SU-DHL-6 (cell line): ENCODE results near the gene CABP4.

Experiments used
- H2AFZ ChIP-seq: fragments of 200-600 bp; sonication (generic); 2 replicates; pipeline ENCODE4 v1.6.1; 2014; ENCODE audit warnings: low read depth, mild to moderate bottlenecking, moderate library complexity, mixed read lengths, antibody characterized with exemption, low read length; ENCODE audit not compliant: severe bottlenecking
- H3F3A ChIP-seq: fragments of 200-600 bp; shearing (Covaris generic); 2 replicates; pipeline ENCODE4 v1.6.0; 2016; ENCODE audit warnings: antibody characterized with exemption, mild to moderate bottlenecking; ENCODE audit not compliant: insufficient read depth
- H3K27ac ChIP-seq: fragments of 200-600 bp; sonication (generic); 2 replicates; pipeline ENCODE4 v1.5.1; 2016; ENCODE audit warnings: low read depth, mild to moderate bottlenecking, low read length, moderate library complexity, mixed read lengths
- H3K27me3 ChIP-seq: fragments of 200-600 bp; sonication (generic), shearing (Covaris generic); 2 replicates; pipeline ENCODE4 v1.6.0; 2014; ENCODE audit warnings: mild to moderate bottlenecking, low read length
- H3K36me3 ChIP-seq: fragments of 200-600 bp; sonication (generic); 2 replicates; pipeline ENCODE4 v1.6.1; 2014; ENCODE audit warnings: mild to moderate bottlenecking, low read length, mixed read lengths
- H3K4me2 ChIP-seq: fragments of 300-600, 200-600 bp; shearing (Covaris generic), sonication (generic); 2 replicates; pipeline ENCODE4 v1.6.0; 2014; ENCODE audit warnings: low read length, low read depth, mild to moderate bottlenecking; ENCODE audit not compliant: poor library complexity, severe bottlenecking
- H3K4me3 ChIP-seq: fragments of 200-600 bp; sonication (generic); 2 replicates; pipeline ENCODE4 v1.5.1; 2014; ENCODE audit warnings: antibody characterized with exemption, low read length, mild to moderate bottlenecking, mixed read lengths; ENCODE audit not compliant: insufficient read depth, poor library complexity, severe bottlenecking
- H3K79me2 ChIP-seq: fragments of 200-600 bp; sonication (generic); 2 replicates; pipeline ENCODE4 v1.6.1; 2014; ENCODE audit warnings: mild to moderate bottlenecking, low read length, moderate library complexity; ENCODE audit not compliant: insufficient read depth
- H3K9ac ChIP-seq: fragments of 200-600 bp; sonication (generic); 2 replicates; pipeline ENCODE4 v1.7.0; 2014; ENCODE audit warnings: mild to moderate bottlenecking, low read length
- H3K9me2 ChIP-seq: fragments of 200-600 bp; sonication (generic); replicated peaks from 2 replicates; pipeline ENCODE4 v1.6.1; 2014; ENCODE audit warnings: low read length; ENCODE audit not compliant: insufficient read depth
- H3K9me3 ChIP-seq: fragments of 200-600 bp; sonication (generic); 2 replicates; pipeline ENCODE4 v1.6.1; 2014; ENCODE audit warnings: low read length, mixed read lengths; ENCODE audit not compliant: insufficient read depth
- H4K20me1 ChIP-seq: fragments of 200-600 bp; sonication (generic); 2 replicates; pipeline ENCODE4 v1.6.1; 2014; ENCODE audit warnings: low read depth, mild to moderate bottlenecking, antibody characterized with exemption, low read length, moderate library complexity, mixed read lengths
- EZH2phosphoT487 ChIP-seq: fragments of 200-600 bp; sonication (generic), shearing (Covaris generic); conservative IDR thresholded peaks from 2 replicates; pipeline ENCODE4 v1.6.1; 2018; ENCODE audit warnings: mild to moderate bottlenecking, antibody characterized with exemption, low read length, moderate library complexity, mixed read lengths
- TF ChIP-seq, protein P1 (sequence below): fragments of 200-600 bp; sonication (generic); IDR thresholded peaks from one replicate; pipeline ENCODE4 v1.5.1; 2017; ENCODE audit warnings: antibody characterized with exemption, mild to moderate bottlenecking, low read length, moderate library complexity; ENCODE audit not compliant: insufficient read depth, poor library complexity, severe bottlenecking

CABP4 gene

DNA sequence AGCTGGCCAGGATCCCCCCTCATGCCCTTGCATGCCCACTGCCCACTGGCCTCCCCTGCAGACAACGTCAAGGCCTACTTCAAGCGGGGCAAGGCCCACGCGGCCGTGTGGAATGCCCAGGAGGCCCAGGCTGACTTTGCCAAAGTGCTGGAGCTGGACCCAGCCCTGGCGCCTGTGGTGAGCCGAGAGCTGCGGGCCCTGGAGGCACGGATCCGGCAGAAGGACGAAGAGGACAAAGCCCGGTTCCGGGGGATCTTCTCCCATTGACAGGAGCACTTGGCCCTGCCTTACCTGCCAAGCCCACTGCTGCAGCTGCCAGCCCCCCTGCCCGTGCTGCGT is 35.5 kb downstream of the CABP4 start:
- Histone ChIP-seq H3K4me3 (no peak overlapping the region), H3K9me3 (no peaks in the 10 kb centered on the region), H3K36me3 (no peaks in the 10 kb centered on the region), H3K27me3 (no peaks in the 10 kb centered on the region), H2AFZ (no peak overlapping the region), H3K79me2 (peaks cover 10% of the 10 kb centered on the region), H3K4me2 (no peak overlapping the region), H3K27ac (no peak overlapping the region), H4K20me1 (no peaks in the 10 kb centered on the region), H3K9me2 (no peaks in the 10 kb centered on the region), H3F3A (no peaks in the 10 kb centered on the region), H3K9ac (no peak overlapping the region)
- TF ChIP-seq, protein P1, sequence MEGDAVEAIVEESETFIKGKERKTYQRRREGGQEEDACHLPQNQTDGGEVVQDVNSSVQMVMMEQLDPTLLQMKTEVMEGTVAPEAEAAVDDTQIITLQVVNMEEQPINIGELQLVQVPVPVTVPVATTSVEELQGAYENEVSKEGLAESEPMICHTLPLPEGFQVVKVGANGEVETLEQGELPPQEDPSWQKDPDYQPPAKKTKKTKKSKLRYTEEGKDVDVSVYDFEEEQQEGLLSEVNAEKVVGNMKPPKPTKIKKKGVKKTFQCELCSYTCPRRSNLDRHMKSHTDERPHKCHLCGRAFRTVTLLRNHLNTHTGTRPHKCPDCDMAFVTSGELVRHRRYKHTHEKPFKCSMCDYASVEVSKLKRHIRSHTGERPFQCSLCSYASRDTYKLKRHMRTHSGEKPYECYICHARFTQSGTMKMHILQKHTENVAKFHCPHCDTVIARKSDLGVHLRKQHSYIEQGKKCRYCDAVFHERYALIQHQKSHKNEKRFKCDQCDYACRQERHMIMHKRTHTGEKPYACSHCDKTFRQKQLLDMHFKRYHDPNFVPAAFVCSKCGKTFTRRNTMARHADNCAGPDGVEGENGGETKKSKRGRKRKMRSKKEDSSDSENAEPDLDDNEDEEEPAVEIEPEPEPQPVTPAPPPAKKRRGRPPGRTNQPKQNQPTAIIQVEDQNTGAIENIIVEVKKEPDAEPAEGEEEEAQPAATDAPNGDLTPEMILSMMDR, result no peak
- TF ChIP-seq EZH2phosphoT487, result no peak

DNA sequence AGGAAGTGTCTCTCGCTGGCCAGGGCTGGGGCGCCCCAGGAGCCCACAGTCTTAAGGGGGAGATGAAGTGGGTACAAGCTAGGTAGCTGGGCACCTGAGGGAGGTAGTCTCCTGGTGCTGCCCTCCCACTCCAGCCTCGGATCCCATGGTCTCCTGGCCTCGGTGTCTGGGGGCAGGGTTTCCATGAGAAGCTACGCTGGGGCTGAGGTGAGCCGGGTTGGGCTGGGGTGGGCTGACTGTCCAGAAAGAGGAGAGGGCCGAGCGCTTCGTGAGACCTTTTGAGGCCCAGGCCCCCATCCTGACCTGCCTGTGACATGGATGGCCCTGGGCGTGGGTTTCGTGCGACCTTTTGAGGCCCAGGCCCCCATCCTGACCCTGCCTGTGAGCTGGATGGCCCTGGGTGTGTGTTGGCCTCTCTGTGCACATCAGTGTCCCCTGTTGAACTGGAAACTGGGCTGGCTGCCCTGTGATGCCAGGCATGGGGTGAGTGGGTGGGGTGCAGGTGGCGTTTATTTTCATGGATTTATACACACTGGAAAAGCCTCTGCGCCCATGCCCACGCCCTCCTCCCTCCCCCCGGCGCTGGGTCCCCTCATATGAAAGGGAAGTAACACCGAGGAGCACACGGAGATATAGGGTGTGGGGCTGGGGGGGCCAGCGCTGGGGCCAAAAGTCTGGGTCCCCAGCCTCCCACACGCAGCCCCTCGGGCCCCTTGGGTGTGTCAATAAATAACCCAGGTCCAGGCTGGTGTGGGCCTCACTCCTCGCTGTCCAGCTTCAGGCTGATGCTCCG is 36.3 kb downstream of the CABP4 start:
- H3K9ac ChIP-seq, result no peak overlapping the region
- no peaks in the 10 kb centered on the region for H3K27me3 ChIP-seq
- no peaks in the 10 kb centered on the region for H3K9me2 ChIP-seq
- TF ChIP-seq, protein P1, result no peak
- TF ChIP-seq EZH2phosphoT487, result no peak
- peaks cover 5% of the 10 kb centered on the region for H3K79me2 ChIP-seq
- H3K27ac ChIP-seq, result no peak overlapping the region
- no peaks in the 10 kb centered on the region for H3K9me3 ChIP-seq
- no peaks in the 10 kb centered on the region for H3K36me3 ChIP-seq
- no peaks in the 10 kb centered on the region for H3F3A ChIP-seq
- H3K4me3 ChIP-seq, result no peak overlapping the region
- no peak overlapping the region for H2AFZ ChIP-seq
- H4K20me1 ChIP-seq, result no peaks in the 10 kb centered on the region
- H3K4me2 ChIP-seq, result no peak overlapping the region

DNA sequence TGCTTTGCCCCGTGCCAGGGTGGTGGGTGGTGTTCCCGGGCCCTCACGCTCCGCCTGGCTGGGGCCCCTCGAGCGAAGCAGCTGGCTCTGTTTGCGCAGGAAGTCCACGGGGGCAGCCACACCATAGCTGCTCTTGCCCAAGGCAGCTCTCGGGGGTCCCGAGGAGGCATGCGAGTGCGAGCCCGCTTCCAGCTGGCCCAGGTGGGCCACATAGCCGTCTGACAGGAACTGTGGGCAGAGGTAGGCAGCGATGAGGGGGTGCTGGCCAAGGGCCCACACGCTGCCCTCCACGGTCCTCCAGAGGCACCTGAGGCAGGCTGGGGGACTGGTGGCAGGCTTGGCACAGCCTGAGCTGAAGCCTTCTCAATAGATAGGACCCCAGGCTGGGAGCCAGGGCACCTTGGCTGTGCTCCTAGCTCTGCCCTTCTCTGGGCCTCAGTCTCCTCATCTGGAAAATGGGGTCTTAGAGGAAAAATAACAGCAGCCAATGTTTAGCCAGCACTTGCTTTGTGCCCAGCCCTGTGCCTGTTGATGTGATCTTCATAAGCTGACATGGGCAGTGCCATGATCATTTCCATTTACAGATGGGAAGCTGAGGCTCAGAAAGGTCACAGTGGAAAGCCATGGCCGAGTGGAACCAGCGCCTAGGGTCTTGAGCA is 37.0 kb downstream of the CABP4 start:
- Histone ChIP-seq H3K4me3 (no peak overlapping the region), H3K27me3 (no peaks in the 10 kb centered on the region), H3K27ac (no peak overlapping the region), H3K79me2 (no peaks in the 10 kb centered on the region), H3K9ac (no peak overlapping the region), H3F3A (no peaks in the 10 kb centered on the region), H3K4me2 (no peak overlapping the region), H3K36me3 (no peaks in the 10 kb centered on the region), H4K20me1 (no peaks in the 10 kb centered on the region), H3K9me3 (no peaks in the 10 kb centered on the region), H2AFZ (no peak overlapping the region), H3K9me2 (no peaks in the 10 kb centered on the region)
- TF ChIP-seq, protein P1, result no peak
- no peak for TF ChIP-seq EZH2phosphoT487
